Jurkat, Clone E6-1 (cell line): ENCODE results near the gene TRMT61A.

ENCODE experiments used
- DNase-seq: peaks from one replicate; pipeline ENCODE4 v3.0.0-alpha.2; 2011; ENCODE audit warnings: low read depth, low spot score
- H3K4me3 ChIP-seq: 2 replicates; pipeline ENCODE4 v1.5.1; 2011; ENCODE audit warnings: mild to moderate bottlenecking, low read length, control low read depth, moderate library complexity

Gene TRMT61A

GRCh38 chr14:103532216-103533136, 3.5 kb downstream of the TRMT61A start:
- H3K4me3 ChIP-seq, result no peak overlapping the region
- DNase-seq, result no peak

- DNase-seq, result no peak
Observed at GRCh38 chr14:103533137-103533998, 4.4 kb downstream of the TRMT61A start.

GRCh38 chr14:103533999-103534575, 5.1 kb downstream of the TRMT61A start:
- H3K4me3 ChIP-seq, result no peak overlapping the region
- DNase-seq, result no peak

More at GRCh38 chr14:103533137-103533998, 4.4 kb downstream of the TRMT61A start:
- no peak overlapping the region for H3K4me3 ChIP-seq

- no peak for DNase-seq
- no peak overlapping the region for H3K4me3 ChIP-seq
Observed at GRCh38 chr14:103534576-103535061, 5.6 kb downstream of the TRMT61A start.

GRCh38 chr14:103535081-103535890, 6.3 kb downstream of the TRMT61A start:
- DNase-seq, result no peak
- no peak overlapping the region for H3K4me3 ChIP-seq

- no peak overlapping the region for H3K4me3 ChIP-seq
- no peak for DNase-seq
Observed at GRCh38 chr14:103535891-103536565, 7.0 kb downstream of the TRMT61A start.

- DNase-seq, result no peak
- no peak overlapping the region for H3K4me3 ChIP-seq
Observed at GRCh38 chr14:103536693-103537092, 7.7 kb downstream of the TRMT61A start.

GRCh38 chr14:103537175-103537990, 8.4 kb downstream of the TRMT61A start:
- DNase-seq, result no peak
- no peak overlapping the region for H3K4me3 ChIP-seq

GRCh38 chr14:103538291-103539055, 9.5 kb downstream of the TRMT61A start:
- no peak overlapping the region for H3K4me3 ChIP-seq
- DNase-seq, result no peak

GRCh38 chr14:103539056-103539825, 10.2 kb downstream of the TRMT61A start:
- no peak overlapping the region for H3K4me3 ChIP-seq
- no peak for DNase-seq

- no peak for DNase-seq
Observed at GRCh38 chr14:103540821-103541708, 12.1 kb downstream of the TRMT61A start.

GRCh38 chr14:103541709-103542604, 13.0 kb downstream of the TRMT61A start:
- H3K4me3 ChIP-seq, result no peak overlapping the region
- DNase-seq, result no peak

More at GRCh38 chr14:103540821-103541708, 12.1 kb downstream of the TRMT61A start:
- H3K4me3 ChIP-seq, result no peak overlapping the region

- DNase-seq, result no peak
- H3K4me3 ChIP-seq, result no peak overlapping the region
Observed at GRCh38 chr14:103542605-103543088, 13.7 kb downstream of the TRMT61A start.

- H3K4me3 ChIP-seq, result no peak overlapping the region
Observed at GRCh38 chr14:103543140-103543539, 14.1 kb downstream of the TRMT61A start.

More at GRCh38 chr14:103543140-103543539, 14.1 kb downstream of the TRMT61A start:
- no peak for DNase-seq
